HL-60 (cell line): ENCODE measurements around the gene RSPO1.
A peak's percentile ranks its signal among the peaks of the same experiment; 100 is the strongest.

Experiments used
- CTCF ChIP-seq: IDR thresholded peaks from one replicate; pipeline ENCODE4 v1.5.1; 2011; ENCODE audit warnings: low read length, control low read depth, inconsistent platforms; ENCODE audit not compliant: insufficient read depth
- POLR2AphosphoS5 ChIP-seq: IDR thresholded peaks from 2 replicates; pipeline ENCODE4 v1.6.1; 2012; ENCODE audit warnings: low read depth

GRCh38 chr1:37682334-37682987 is 47.8 kb upstream of the RSPO1 start:
- TF ChIP-seq CTCF (peak; percentile 48), POLR2AphosphoS5 (no peak)
